ENCODE measurements around the gene WDR64. TPM values are rescaled to one million over a fixed set of nuclear protein-coding genes. Genes with fewer than 3 reads are reported as not detected.
"Not testable (repeated sequence)": the region's sequence is repeated elsewhere in the genome, so short reads cannot be mapped to it uniquely, and the experiment has no call there.

WDR64 gene
- total and polyA plus RNA-seq, 2 experiments from 2014 or later: 0.07 TPM; not detected in 1

DNA sequence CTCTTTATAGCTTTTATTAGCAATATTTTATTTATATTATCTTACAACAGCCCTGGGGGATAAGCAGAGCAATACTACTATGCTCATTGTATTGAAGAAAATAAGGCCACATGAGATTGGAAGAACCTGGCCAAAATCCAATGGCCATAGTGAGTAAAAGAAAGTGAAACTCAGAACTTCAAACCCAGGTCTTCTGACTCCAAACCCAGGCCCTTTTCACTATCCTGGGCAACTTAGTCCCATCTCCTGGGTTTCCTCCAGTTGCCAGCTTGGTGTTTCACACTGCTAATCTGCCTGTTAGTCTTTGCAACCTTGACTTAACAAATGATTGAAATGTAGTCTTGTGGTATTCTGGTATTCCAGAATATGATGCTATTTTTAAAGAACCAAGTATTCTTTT is 173.5 kb downstream of the WDR64 start:
- Histone ChIP-seq H3K4me1 (ENCODE audit: insufficient read depth) (no peaks in the 10 kb centered on the region), H3K4me3 (no peak overlapping the region), H3K4me2 (no peak overlapping the region), H3K27me3 (no peaks in the 10 kb centered on the region), H3K9me2 (replicated peaks; ENCODE audit: insufficient read depth) (no peaks in the 10 kb centered on the region), H3K9me3 (ENCODE audit: low read depth) (no peaks in the 10 kb centered on the region), H3K36me3 (replicated peaks; ENCODE audit: insufficient read depth, low read depth) (no peaks in the 10 kb centered on the region), H4K20me1 (ENCODE audit: insufficient read depth, poor library complexity, severe bottlenecking) (no peaks in the 10 kb centered on the region), H3K79me2 (no peaks in the 10 kb centered on the region), H2AFZ (no peak overlapping the region), H3K27ac (no peak overlapping the region)
- DNase-seq (ENCODE audit: low spot score): no peak
- TF ChIP-seq, protein P1, sequence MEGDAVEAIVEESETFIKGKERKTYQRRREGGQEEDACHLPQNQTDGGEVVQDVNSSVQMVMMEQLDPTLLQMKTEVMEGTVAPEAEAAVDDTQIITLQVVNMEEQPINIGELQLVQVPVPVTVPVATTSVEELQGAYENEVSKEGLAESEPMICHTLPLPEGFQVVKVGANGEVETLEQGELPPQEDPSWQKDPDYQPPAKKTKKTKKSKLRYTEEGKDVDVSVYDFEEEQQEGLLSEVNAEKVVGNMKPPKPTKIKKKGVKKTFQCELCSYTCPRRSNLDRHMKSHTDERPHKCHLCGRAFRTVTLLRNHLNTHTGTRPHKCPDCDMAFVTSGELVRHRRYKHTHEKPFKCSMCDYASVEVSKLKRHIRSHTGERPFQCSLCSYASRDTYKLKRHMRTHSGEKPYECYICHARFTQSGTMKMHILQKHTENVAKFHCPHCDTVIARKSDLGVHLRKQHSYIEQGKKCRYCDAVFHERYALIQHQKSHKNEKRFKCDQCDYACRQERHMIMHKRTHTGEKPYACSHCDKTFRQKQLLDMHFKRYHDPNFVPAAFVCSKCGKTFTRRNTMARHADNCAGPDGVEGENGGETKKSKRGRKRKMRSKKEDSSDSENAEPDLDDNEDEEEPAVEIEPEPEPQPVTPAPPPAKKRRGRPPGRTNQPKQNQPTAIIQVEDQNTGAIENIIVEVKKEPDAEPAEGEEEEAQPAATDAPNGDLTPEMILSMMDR (IDR thresholded peaks at IDR 0.05; ENCODE audit: poor library complexity): no peak
- TF ChIP-seq EZH2phosphoT487 (IDR thresholded peaks at IDR 0.05; ENCODE audit: low read depth, severe bottlenecking, unreplicated experiment) (no peak), EZH2 (IDR thresholded peaks at IDR 0.05; ENCODE audit: borderline replicate concordance) (no peak)

DNA sequence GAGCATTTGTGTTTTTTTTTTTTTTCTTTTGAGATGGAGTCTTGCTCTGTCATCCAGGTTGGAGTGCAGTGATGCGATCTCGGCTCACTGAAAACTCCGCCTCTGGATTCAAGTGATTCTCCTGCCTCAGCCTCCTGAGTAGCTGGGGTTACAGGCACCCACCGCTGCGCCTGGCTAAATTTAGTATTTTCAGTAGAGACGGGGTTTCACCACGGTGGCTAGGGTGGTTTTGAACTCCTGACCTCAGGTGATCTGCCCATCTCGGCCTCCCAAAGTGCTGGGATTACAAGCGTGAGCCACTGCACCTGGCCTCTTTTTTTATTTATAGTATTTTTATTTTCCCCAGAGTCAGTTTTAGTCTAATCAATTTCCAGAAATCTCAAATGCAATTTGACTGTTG is 174.5 kb downstream of the WDR64 start:
- not testable (repeated sequence) for DNase-seq (ENCODE audit: low spot score); H3K27me3 ChIP-seq
- WGBS (ENCODE audit: low lambda C conversion rate, missing lambda C conversion rate): 94% methylated on average over 9 of the region's 9 CpGs

DNA sequence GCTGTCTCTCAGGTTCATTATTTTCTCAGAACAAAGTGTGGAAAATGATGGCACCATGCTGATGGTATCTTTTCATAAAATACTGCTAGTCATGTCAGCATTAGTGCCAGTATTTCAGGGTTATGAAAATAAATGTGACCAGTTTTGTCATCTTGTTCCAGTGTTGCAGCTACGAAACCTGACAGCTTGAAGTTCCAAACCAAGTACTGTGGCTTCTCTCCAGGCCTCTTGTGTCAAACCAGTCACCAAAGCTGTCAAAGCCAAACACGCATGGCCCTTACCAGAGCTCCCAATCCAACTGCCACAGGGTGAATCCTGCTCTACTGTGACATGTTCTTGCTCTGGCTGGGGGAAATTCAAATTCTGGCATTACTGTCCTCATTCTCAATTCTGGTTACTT is 175.2 kb downstream of the WDR64 start:
- DNase-seq (ENCODE audit: low spot score): no peak
- H3K4me1 ChIP-seq (ENCODE audit: insufficient read depth): no peaks in the 10 kb centered on the region
- H2AFZ ChIP-seq: no peak overlapping the region
- H3K9me2 ChIP-seq (replicated peaks; ENCODE audit: insufficient read depth): no peaks in the 10 kb centered on the region
- H3K36me3 ChIP-seq (replicated peaks; ENCODE audit: insufficient read depth, low read depth): no peaks in the 10 kb centered on the region
- WGBS (ENCODE audit: low lambda C conversion rate, missing lambda C conversion rate): 93% methylated on average over 2 of the region's 2 CpGs
- H3K27me3 ChIP-seq: no peaks in the 10 kb centered on the region
- no peaks in the 10 kb centered on the region for H4K20me1 ChIP-seq (ENCODE audit: insufficient read depth, poor library complexity, severe bottlenecking)
- no peak overlapping the region for H3K27ac ChIP-seq
- H3K4me3 ChIP-seq: no peak overlapping the region
- H3K4me2 ChIP-seq: no peak overlapping the region
- H3K79me2 ChIP-seq: no peaks in the 10 kb centered on the region
- H3K9me3 ChIP-seq (ENCODE audit: low read depth): no peaks in the 10 kb centered on the region
- TF ChIP-seq EZH2phosphoT487 (IDR thresholded peaks at IDR 0.05; ENCODE audit: low read depth, severe bottlenecking, unreplicated experiment) (no peak), EZH2 (IDR thresholded peaks at IDR 0.05; ENCODE audit: borderline replicate concordance) (no peak)
- TF ChIP-seq, protein P1 (IDR thresholded peaks at IDR 0.05; ENCODE audit: poor library complexity): no peak

More for the DNA sequence above, 174.5 kb downstream of the WDR64 start:
- not testable (repeated sequence) for H2AFZ ChIP-seq; H3K4me2 ChIP-seq; H3K9me3 ChIP-seq (ENCODE audit: low read depth); H3K9me2 ChIP-seq (replicated peaks; ENCODE audit: insufficient read depth); H3K27ac ChIP-seq; H3K79me2 ChIP-seq; H4K20me1 ChIP-seq (ENCODE audit: insufficient read depth, poor library complexity, severe bottlenecking); H3K36me3 ChIP-seq (replicated peaks; ENCODE audit: insufficient read depth, low read depth); H3K4me3 ChIP-seq; H3K4me1 ChIP-seq (ENCODE audit: insufficient read depth)

DNA sequence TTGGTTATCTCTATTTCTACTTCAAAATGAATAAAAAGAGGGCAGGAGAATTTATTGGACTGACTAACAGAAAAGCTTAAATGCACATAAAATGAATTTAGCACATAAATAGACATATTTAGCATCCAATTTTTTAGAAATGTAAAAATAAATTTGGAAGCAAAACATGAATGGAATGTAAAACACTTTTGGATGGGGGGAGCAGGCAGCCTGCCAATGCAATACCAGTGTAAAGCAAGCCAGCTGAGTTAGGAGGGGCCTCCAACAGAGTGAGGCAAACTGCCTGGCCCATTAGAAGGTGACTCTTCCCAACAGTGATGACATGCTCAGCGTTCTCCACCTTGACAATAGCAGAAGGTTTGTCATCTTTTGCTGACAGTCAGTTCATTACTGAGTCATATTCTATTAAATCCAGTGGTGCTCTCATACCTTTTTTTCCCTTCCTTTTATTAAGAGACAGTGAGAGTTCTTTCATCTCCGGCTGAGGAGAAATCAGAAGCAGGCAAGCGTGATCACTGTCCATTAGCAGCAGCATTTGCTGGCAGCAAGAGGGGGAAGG is 176.5 kb downstream of the WDR64 start:
- DNase-seq (ENCODE audit: low spot score): no peak
- no peak overlapping the region for H3K4me3 ChIP-seq
- no peaks in the 10 kb centered on the region for H3K27me3 ChIP-seq
- no peaks in the 10 kb centered on the region for H4K20me1 ChIP-seq (ENCODE audit: insufficient read depth, poor library complexity, severe bottlenecking)
- no peak overlapping the region for H2AFZ ChIP-seq
- no peaks in the 10 kb centered on the region for H3K36me3 ChIP-seq (replicated peaks; ENCODE audit: insufficient read depth, low read depth)
- no peaks in the 10 kb centered on the region for H3K9me2 ChIP-seq (replicated peaks; ENCODE audit: insufficient read depth)
- TF ChIP-seq EZH2phosphoT487 (IDR thresholded peaks at IDR 0.05; ENCODE audit: low read depth, severe bottlenecking, unreplicated experiment) (no peak), EZH2 (IDR thresholded peaks at IDR 0.05; ENCODE audit: borderline replicate concordance) (no peak)
- TF ChIP-seq, protein P1 (IDR thresholded peaks at IDR 0.05; ENCODE audit: poor library complexity): no peak
- WGBS (ENCODE audit: low lambda C conversion rate, missing lambda C conversion rate): 50% methylated on average over 3 of the region's 3 CpGs
- H3K27ac ChIP-seq: no peak overlapping the region
- no peak overlapping the region for H3K4me2 ChIP-seq
- H3K9me3 ChIP-seq (ENCODE audit: low read depth): no peaks in the 10 kb centered on the region
- no peaks in the 10 kb centered on the region for H3K79me2 ChIP-seq
- H3K4me1 ChIP-seq (ENCODE audit: insufficient read depth): no peaks in the 10 kb centered on the region

Measured in hepatocyte (in vitro differentiated cells).